Measurements from ENCODE around the gene KRTAP20-4.

KRTAP20-4 gene

DNA sequence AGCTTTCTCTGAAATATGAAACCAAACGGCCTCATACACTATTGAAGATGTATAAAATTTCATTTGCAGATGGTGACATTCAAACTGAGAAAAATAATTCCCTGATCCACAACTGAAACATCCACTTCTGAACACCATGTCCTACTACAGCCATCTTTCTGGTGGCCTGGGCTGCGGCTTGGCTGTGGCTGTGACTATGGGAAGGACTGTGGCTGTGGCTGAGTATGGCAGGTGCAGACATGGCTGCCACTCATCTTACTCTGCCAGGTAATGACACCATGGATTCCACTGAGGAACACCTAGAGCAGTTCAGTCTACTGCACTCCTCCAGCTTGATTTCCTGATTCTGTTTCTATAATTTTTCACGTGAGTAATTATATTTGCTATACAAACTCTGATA is at the start of gene KRTAP20-4:
TSS of gene KRTAP20-4 (plus strand) at position 106 of the 400 bp plus-strand sequence.
- DNase-seq (ENCODE audit: low read depth) = no peak

DNA sequence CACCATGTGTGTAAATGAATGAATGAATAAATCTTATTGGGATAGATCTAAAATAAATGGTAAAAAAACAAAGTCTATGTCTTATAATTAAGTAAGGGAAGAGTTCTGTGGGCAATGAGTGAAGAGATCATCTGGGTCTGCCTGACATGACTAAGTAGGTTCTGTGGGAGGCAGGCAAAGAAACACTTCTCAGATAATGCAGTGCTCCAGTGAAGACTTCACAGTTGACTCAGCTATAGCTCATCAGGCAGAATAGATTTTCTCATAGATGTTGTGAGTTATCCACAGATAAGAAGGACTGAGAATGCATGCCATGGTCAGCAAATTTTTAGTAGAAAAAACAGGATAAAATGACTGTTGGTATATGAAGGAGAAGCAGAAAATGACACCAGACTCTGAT is 42.7 kb upstream of the KRTAP20-4 start:
- no peak for DNase-seq (ENCODE audit: low read depth)

DNA sequence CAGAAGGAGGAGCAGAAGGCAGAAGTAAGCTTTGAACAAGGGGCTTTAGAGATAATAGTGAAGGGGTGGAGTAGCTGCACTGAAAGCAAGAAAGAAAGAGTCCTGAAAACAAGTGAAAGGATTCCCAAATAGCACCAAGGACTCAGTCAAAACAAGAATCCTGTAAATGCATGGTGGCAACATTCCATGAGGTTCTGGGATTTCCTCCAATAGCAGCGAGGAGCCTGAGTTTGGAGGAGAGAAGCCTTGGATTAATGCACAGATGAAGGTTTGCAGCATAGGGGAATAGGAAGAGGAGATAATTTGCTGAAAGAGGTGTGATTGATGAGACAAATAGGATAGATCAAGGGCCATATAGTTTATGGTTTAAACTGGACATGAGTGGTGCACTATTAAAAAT is 41.1 kb upstream of the KRTAP20-4 start:
- DNase-seq (ENCODE audit: low read depth) = no peak

DNA sequence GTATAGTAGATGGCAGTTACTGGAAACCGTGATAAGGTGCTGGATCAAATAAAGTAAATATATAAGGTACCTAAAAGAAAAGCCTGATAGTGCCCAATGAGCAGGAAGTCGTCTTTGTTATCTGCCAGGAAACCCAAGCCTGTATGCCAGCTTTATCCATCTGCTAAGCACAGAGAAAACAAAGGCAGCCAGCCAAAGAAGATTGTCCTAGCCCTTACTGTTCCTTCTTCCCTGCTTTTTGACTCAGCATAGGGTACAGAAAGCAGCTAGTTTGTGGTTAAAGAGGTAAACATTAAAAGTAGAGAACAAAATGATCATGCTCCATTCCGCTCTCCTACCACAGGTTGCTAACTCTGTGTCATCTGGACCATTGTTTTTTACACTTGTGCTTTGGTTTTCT is 40.3 kb upstream of the KRTAP20-4 start:
- no peak for DNase-seq (ENCODE audit: low read depth)

DNA sequence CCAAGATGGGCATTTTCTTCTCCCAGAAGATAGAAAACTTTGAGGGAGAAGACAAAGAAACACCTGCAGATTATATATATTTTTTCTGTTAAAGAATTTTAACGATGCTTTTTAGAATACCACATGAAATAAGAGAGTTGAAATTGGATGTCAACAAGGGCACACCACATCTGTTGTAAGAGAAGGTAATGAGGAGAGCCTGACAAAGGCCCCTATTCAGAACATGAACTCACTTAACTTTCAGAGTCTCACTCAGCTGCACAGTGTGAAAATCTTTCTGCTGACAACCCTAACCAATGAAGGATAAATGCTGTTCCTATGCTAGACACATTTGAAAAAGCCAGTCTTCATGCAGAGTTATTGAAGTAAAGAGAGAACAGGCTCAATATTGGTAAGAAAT is 37.6 kb upstream of the KRTAP20-4 start:
- no peak for DNase-seq (ENCODE audit: low read depth)

DNA sequence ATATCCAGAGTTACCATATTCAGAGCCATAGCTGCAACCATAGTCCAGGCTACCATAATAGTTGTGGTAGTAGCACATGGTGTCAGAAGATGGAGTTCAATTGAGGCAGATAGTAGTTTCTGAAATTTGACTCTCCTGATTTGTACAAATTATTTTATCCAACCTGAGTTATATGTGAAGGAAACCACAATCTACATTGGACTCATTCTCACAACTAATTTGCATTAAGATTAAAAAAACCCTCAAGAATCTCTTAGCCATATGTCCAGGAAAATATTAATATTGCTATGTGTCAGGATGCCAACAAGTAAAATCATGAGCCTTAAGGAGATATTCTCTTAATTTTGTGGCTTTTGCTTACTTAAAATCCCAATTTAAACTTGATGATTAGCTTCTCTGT is 30.1 kb upstream of the KRTAP20-4 start, which contains the start of gene KRTAP22-2:
TSS of gene KRTAP22-2 (minus strand) at position 101 of the 400 bp plus-strand sequence.
- DNase-seq (ENCODE audit: low read depth) = no peak

DNA sequence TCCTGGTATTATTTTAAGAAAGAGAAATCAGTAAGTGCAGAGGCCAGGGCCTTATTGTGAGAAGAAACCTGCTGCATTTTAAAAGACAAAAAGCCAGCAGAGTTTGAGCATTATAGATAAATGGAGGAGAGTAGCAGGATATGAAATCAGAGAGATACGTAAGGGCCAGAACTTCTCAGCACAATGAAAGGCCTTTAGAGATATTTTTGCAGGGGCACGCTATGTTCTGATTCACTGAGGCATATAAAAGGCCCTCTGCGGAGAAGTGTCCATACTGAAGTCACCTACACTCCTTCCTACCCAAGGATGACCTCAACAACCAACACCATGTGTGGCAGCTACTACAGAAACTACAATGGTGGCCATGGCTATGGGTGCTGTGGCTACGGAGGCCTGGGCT is 28.3 kb upstream of the KRTAP20-4 start, which contains the start of gene KRTAP6-3:
TSS of gene KRTAP6-3 (plus strand) at position 301 of the 400 bp plus-strand sequence. CDS start at position 307, 6 bp downstream.
- no peak for DNase-seq (ENCODE audit: low read depth)

DNA sequence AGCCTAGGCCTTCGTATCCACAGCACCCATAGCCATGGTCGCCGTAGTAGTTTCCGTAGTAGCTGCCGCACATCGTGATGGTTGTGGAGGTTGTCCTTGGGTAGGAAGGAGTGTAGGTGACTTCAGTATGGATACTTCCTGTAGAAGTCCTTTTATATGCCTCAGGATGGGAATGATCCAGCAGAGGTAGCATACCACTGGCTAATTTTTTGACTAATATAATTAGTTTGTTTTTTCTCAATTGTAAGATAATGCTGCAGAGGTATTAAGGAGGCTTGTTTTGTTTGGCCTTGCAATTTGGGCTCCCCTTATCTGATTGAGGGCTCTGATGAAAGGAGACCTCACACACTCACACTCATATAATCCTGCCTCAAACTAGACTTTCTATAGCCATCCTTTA is 21.6 kb upstream of the KRTAP20-4 start, which contains the start of gene KRTAP6-2:
TSS of gene KRTAP6-2 (minus strand) at position 101 of the 400 bp plus-strand sequence. CDS start at position 73, 28 bp downstream.
- DNase-seq (ENCODE audit: low read depth) = no peak

DNA sequence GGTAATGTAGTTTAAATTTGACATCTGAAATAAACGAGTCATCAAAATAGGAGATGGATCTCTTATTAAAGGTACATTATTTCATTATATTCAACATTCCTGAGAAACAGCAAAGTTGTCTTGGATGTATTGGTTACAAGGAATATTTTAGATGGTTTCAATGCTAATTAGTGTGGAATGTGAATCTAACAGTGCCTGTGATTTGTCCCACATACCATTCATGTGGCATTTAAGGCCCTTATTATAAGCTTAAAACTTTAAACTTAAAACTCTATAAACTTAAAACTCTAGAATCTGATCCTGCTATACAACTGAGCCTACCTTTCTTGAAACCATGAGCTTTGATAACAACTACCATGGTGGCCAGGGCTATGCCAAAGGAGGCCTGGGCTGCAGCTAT is 19.6 kb upstream of the KRTAP20-4 start, which contains the start of gene KRTAP22-1:
TSS of gene KRTAP22-1 (plus strand) at position 301 of the 400 bp plus-strand sequence.
- no peak for DNase-seq (ENCODE audit: low read depth)

DNA sequence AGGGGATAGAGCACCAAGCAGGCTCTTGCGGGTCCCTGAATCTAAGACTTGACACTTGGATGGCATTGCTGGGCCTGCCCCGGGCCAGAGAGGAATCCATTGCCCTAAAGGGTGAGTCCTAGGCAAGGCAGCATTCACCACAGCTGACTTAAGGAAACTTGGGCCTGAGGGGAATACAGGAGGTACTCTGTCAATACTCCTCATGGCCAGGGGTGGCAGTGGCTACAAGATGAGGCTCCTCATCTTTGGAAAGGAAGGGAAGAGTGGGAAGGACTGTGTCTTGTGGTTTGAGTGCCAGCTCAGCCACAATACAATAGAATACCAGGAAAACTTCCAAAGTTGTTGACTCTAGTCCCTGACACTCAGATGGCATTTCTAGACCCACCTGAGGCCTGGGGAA is 14.5 kb upstream of the KRTAP20-4 start:
- no peak for DNase-seq (ENCODE audit: low read depth)

DNA sequence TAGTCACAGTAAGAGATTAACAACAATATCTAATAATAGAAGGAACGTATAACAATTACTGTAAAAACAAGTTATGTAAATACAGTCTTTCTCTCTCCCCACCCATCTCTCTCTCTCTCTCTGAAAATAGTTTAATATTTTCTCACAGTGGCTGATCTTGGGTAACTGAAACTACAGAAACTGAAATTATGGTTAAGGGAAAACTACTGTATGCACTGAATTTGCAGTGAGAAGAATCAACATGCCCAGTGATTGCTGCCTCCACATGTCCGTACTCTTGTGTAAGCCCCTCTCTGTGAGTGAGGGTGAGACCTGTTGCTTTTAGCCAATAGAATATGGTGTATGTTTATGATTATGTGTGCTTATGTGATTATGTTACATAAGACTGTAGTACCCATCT is 8.3 kb upstream of the KRTAP20-4 start:
- no peak for DNase-seq (ENCODE audit: low read depth)

DNA sequence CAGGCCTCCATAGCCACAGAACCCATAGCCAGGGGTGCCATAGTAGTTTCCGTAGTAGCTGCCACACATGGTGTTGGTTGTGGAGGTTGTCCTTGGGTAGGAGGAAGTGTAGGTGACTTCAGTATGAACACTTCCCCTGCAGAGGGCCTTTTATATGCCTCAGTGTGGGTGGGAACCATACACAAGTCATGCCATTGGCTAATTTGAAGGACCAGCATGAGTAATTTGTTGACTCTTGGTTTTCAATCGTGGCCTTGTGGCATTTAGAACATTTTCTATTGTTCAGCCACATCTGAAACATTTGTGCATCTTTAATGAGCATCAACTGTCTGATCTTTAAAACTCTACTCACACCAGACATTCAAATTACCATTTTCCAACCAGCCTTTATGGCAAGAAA is 6.6 kb upstream of the KRTAP20-4 start, which contains the start of gene KRTAP6-1:
TSS of gene KRTAP6-1 (minus strand) at position 95 of the 400 bp plus-strand sequence. CDS start at position 69, 26 bp downstream.
- DNase-seq (ENCODE audit: low read depth) = no peak

DNA sequence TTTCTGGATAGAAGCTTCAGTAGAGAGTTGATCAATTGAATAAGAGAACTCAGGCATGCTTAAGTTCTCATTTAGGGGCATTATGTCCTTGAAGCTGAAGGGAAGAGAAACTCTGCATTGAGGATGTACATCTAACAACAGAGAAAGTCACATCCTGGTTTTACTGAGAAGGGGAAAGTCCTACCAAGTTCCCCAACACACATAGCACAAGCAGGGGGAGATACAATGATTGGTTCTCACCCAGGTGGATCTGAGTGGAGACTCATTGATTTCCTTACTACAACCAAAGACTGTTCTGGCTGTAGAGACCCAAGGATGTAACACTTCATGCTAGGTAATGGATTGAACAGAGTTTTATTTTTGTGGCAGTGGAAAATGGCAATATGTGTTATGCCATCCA is 5.2 kb upstream of the KRTAP20-4 start:
- no peak for DNase-seq (ENCODE audit: low read depth)

DNA sequence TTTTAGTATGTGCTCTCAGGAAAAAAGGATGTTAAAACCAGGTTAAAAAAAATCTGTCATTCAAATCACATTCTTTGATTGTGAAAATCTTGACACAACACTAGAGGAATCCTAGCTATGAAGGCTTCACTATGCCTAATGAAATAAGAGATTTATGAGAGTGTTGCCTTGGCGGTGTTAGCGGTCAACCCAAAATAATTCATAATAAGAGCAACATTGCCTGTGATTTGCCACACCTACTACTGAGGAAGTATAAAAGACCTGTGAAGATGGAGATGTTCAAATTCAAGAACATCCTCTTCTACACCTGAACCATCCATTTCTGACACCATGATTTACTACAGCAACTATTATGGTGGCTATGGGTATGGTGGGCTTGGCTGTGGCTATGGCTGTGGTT is 4.3 kb upstream of the KRTAP20-4 start, which contains the start of gene KRTAP20-1:
TSS of gene KRTAP20-1 (plus strand) at position 301 of the 400 bp plus-strand sequence. CDS start at position 331, 30 bp downstream.
- DNase-seq (ENCODE audit: low read depth) = no peak

DNA sequence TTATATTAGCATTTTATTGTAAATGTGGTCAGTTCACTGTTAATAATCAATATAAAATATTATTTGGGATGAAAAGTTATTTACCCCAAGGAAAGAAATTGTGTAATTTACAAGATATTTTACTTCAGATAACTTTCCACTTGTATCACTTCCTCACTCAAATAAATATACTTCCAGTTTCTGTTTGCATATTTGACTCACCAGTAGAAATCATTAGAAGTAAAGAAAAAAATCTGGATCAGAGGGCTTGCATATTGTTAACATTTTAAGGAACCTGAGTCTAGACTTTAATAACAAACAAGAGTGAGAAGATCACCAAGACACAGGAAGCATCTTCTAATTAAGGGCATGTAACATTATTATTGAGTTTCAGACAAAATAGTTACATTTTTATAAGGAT is 347 bp upstream of the KRTAP20-4 start:
- no peak for DNase-seq (ENCODE audit: low read depth)

DNA sequence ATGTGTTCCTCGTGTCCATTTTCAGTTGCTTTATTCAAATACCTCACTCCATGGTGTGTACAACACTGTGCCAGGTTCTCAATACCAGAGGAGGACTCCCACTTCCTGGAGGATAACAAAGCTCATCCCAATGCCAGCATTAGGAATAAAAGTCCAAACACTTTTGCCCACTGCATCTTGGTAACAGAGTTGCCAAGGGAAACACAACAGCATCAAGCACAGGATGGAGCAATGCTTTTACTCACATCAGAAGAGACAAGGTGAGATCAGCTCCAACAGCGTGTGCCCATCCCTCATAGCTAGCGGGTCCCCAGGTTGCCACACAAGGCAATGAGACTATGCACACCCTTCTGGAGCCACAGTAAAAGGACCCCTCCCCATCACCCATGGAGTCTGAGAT is 2.9 kb downstream of the KRTAP20-4 start:
- no peak for DNase-seq (ENCODE audit: low read depth)

DNA sequence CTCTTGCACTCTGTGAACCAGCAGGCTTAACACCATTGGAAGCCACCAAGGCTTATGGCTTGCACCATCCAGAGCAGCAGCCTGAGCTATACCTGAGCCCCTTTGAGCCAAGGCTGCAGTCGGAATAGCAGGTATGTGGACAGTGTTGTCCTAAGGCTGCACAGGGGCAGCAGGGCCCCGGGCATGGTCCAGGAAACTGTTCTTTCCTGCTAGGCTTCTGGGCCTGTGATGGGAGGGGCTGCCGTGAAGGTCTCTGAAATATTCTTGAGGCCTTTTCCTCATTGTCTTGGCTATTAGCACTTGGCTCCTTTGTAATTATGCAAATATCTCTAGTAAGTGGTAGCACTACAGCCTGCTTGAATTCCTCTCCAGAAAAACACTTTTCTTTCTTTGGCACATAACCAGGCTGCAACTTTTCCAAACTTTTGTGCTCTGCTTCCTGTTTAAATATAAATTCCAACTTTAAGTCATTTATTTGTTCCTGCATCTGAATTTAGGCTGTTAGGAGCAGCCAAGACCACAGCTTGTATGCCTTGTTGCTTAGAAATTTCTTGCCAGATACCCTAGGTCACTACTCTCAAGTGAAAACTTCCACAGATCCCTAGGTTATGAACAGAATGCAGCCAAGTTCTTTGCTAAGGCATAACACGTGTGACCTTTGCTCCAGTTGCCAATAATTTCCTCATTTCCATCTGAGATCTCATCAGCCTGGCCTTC is 5.2 kb downstream of the KRTAP20-4 start:
- DNase-seq (ENCODE audit: low read depth) = no peak

DNA sequence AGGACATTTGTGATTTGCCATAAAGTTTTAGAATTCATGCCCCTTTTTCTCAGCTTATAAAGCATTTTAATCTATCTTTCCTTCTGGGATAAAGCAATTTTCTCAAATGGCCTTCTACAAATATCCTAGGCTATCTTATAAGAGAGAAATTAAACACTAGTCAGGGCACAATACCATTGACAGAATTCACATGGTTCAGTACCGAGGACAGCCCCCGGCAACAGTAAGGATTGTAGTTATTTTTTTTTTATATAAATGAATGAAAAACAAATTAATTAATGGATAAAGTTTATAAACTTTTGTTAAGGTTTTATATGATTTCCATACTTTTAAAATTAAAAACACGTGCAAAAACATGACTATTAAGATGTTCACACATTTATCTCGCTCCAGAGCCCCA is 7.7 kb downstream of the KRTAP20-4 start:
- no peak for DNase-seq (ENCODE audit: low read depth)

DNA sequence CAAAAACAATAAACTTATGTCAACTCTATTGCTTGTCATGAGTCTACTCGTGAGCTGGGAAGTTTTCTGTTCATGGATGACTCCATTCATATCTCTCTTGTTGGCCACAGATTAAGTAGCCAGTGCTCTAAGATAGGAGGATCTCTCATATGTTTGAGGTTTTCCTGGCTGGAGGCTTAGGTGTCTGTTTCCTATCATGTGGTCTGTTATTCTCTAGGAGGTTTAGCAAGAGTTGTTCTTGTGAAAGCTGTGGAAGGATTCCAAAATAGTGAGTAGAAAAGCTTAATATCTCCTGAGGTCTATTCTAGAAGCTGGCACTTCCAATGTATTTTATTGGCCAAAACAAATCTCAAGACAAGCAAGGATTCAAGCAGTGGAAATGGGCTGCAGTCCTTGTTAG is 8.8 kb downstream of the KRTAP20-4 start:
- DNase-seq (ENCODE audit: low read depth) = no peak

DNA sequence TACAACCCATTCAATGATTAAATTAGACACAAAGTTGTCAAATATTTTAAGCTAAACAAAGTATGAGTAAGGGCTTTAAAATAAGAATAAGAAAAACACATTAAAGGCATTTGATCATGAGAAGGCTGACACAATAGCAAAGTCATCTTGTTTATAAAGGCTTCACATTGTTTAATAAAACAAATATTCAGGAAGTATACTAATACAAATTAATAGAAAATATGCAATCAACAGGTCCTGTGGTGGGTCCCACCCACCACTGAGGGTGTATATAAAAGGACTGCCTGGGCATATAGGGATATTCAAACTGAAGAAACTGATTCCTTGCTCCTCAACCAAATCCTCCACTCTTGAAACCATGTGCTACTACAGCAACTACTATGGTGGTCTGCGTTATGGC is 14.5 kb downstream of the KRTAP20-4 start, which contains the start of gene KRTAP20-2:
TSS of gene KRTAP20-2 (plus strand) at position 301 of the 400 bp plus-strand sequence. CDS start at position 359, 58 bp downstream.
- no peak for DNase-seq (ENCODE audit: low read depth)

DNA sequence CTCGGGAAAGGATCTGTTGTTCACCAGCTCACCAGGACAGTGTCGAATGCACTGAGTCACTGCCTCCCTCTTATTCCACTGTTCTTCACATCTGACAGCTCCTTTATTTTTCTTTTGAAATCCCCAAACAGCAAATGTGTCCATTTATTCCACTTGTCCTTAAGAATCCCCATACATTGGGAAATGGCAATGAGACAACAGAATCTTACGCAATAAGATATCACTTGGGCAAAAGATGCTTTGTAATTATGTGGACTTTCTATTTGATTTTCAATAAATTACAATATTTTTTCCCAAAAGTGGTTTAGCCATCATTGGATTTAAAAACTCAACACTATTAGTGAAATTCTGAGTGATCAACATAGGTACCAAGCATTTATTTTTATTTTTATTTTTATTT is 18.3 kb downstream of the KRTAP20-4 start:
- no peak for DNase-seq (ENCODE audit: low read depth)

DNA sequence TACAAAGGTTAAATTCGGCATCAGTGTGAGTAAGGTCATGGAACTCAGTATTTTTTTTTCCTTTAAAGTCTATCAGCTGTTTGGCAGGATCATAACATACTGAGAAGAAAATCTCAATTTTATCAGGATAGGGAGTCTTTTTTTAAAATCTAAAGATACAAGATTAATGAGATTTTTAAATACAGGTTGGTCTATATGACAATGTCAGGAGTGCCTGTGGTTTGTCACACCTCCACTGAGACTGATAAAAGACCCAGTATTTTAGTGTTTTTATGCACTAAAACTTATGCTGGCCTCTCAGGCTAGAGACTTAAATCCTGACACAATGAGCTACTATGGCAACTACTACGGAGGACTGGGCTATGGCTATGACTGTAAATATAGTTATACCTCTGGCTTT is 22.1 kb downstream of the KRTAP20-4 start, which contains the start of gene KRTAP20-3:
TSS of gene KRTAP20-3 (plus strand) at position 301 of the 400 bp plus-strand sequence.
- DNase-seq (ENCODE audit: low read depth) = no peak

DNA sequence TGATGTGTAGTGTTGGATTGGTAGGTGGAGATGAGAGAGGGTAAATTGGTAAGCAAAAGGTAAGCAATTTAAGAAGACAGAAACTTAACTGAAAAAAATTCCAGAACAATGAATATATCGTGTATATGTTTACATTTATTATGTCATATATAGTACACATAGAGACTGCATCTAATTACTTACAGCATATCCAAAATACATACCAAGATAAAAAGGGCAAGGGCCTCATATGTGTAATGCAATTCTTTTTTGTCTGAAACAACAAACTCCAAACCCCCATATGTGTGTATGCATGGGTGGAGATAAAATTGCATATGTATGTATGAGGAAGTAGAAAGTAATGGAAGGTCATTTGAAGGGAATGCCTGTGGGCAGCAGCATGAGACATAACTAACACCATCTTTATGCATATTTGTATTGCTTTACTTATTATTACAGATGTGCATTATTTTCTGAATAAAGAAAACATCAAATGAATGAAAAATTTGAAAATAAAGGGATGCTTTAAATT is 26.5 kb downstream of the KRTAP20-4 start:
- no peak for DNase-seq (ENCODE audit: low read depth)

All from stimulated activated CD8-positive, alpha-beta memory T cell treated with anti-CD3 and anti-CD28 coated beads, Interleukin-7, amount 100 ng/mL, for 24 hours (primary cell).